ENCODE results near the gene NMNAT3.

NMNAT3 gene

GRCh38 chr3:139533781-139534454 is 143.9 kb downstream of the NMNAT3 start:
- Histone ChIP-seq H3K4me2 (ENCODE audit: low read length) (no peak overlapping the region), H3K4me3 (ENCODE audit: low read depth, low read length, poor library complexity, severe bottlenecking) (no peak overlapping the region), H3K9me3 (ENCODE audit: low read length) (no peaks in the 10 kb centered on the region), H3K27ac (ENCODE audit: low read depth, low read length, poor library complexity, severe bottlenecking) (no peak overlapping the region), H2AFZ (ENCODE audit: low read length) (no peak overlapping the region), H4K20me1 (ENCODE audit: insufficient read depth, low read length) (no peaks in the 10 kb centered on the region), H3K79me2 (ENCODE audit: insufficient read depth, low read length) (no peaks in the 10 kb centered on the region), H3K4me1 (ENCODE audit: insufficient read depth, low read length, severe bottlenecking) (no peaks in the 10 kb centered on the region), H3K36me3 (ENCODE audit: insufficient read depth, low read length) (no peaks in the 10 kb centered on the region), H3F3A (ENCODE audit: insufficient read depth, low read length) (no peaks in the 10 kb centered on the region), H3K9ac (ENCODE audit: low read length) (no peak overlapping the region), H3K27me3 (ENCODE audit: insufficient read depth, low read length) (no peaks in the 10 kb centered on the region), H3K9me2 (ENCODE audit: low read depth, low read length) (no peaks in the 10 kb centered on the region)
- TF ChIP-seq EZH2 (IDR thresholded peaks at IDR 0.05; ENCODE audit: borderline replicate concordance, low read length) (no peak), CTCF (IDR thresholded peaks at IDR 0.05; ENCODE audit: low read length) (no peak)

- Histone ChIP-seq H3F3A (ENCODE audit: insufficient read depth, low read length) (no peaks in the 10 kb centered on the region), H3K9me2 (ENCODE audit: low read depth, low read length) (no peaks in the 10 kb centered on the region), H3K4me2 (ENCODE audit: low read length) (no peak overlapping the region), H3K79me2 (ENCODE audit: insufficient read depth, low read length) (no peaks in the 10 kb centered on the region), H3K4me1 (ENCODE audit: insufficient read depth, low read length, severe bottlenecking) (no peaks in the 10 kb centered on the region), H3K36me3 (ENCODE audit: insufficient read depth, low read length) (no peaks in the 10 kb centered on the region), H4K20me1 (ENCODE audit: insufficient read depth, low read length) (no peaks in the 10 kb centered on the region), H2AFZ (ENCODE audit: low read length) (no peak overlapping the region), H3K9me3 (ENCODE audit: low read length) (no peaks in the 10 kb centered on the region), H3K27ac (ENCODE audit: low read depth, low read length, poor library complexity, severe bottlenecking) (no peak overlapping the region), H3K27me3 (ENCODE audit: insufficient read depth, low read length) (no peaks in the 10 kb centered on the region), H3K4me3 (ENCODE audit: low read depth, low read length, poor library complexity, severe bottlenecking) (no peak overlapping the region), H3K9ac (ENCODE audit: low read length) (no peak overlapping the region)
- TF ChIP-seq CTCF (IDR thresholded peaks at IDR 0.05; ENCODE audit: low read length) (no peak), EZH2 (IDR thresholded peaks at IDR 0.05; ENCODE audit: borderline replicate concordance, low read length) (no peak)
These were observed 144.8 kb downstream of the NMNAT3 start for GRCh38 chr3:139532976-139533375.

GRCh38 chr3:139530717-139531116 is 147.1 kb downstream of the NMNAT3 start:
- no peak overlapping the region for H3K27ac ChIP-seq (ENCODE audit: low read depth, low read length, poor library complexity, severe bottlenecking)
- no peak overlapping the region for H3K9ac ChIP-seq (ENCODE audit: low read length)
- no peaks in the 10 kb centered on the region for H3K36me3 ChIP-seq (ENCODE audit: insufficient read depth, low read length)
- H3K27me3 ChIP-seq (ENCODE audit: insufficient read depth, low read length): no peaks in the 10 kb centered on the region
- H3F3A ChIP-seq (ENCODE audit: insufficient read depth, low read length): no peaks in the 10 kb centered on the region
- no peaks in the 10 kb centered on the region for H3K79me2 ChIP-seq (ENCODE audit: insufficient read depth, low read length)
- no peaks in the 10 kb centered on the region for H4K20me1 ChIP-seq (ENCODE audit: insufficient read depth, low read length)
- no peak overlapping the region for H2AFZ ChIP-seq (ENCODE audit: low read length)
- H3K9me3 ChIP-seq (ENCODE audit: low read length): no peaks in the 10 kb centered on the region
- TF ChIP-seq EZH2 (IDR thresholded peaks at IDR 0.05; ENCODE audit: borderline replicate concordance, low read length) (no peak), CTCF (IDR thresholded peaks at IDR 0.05; ENCODE audit: low read length) (no peak)
- H3K9me2 ChIP-seq (ENCODE audit: low read depth, low read length): no peaks in the 10 kb centered on the region
- no peak overlapping the region for H3K4me3 ChIP-seq (ENCODE audit: low read depth, low read length, poor library complexity, severe bottlenecking)
- H3K4me2 ChIP-seq (ENCODE audit: low read length): no peak overlapping the region
- no peaks in the 10 kb centered on the region for H3K4me1 ChIP-seq (ENCODE audit: insufficient read depth, low read length, severe bottlenecking)

Data from OCI-LY1 (cell line).